ENCODE results near the gene PCDHGA10.
A peak's percentile ranks its signal among the peaks of the same experiment; 100 is the strongest.
"Not testable (repeated sequence)": the region's sequence is repeated elsewhere in the genome, so short reads cannot be mapped to it uniquely, and the experiment has no call there.

PCDHGA10 gene

GRCh38 chr5:141412854-141413539 is at the start of gene PCDHGA10:
PCDHGA10 (plus strand) TSS chr5:141412987; CDS start chr5:141413176, 189 bp downstream.
- peak; percentile 50 to 52 for DNase-seq

GRCh38 chr5:141363952-141364660 is 48.7 kb upstream of the PCDHGA10 start, which contains the start of gene PCDHGA5:
PCDHGA5 (plus strand) TSS chr5:141364162; CDS start chr5:141364331, 169 bp downstream.
- no peak for DNase-seq

GRCh38 chr5:141366016-141366896 is 46.5 kb upstream of the PCDHGA10 start:
- no peak for DNase-seq

- peak in 1 of 2 experiments; percentile 25 for DNase-seq
These were observed 42.6 kb upstream of the PCDHGA10 start, which contains the start of gene PCDHGB3 for GRCh38 chr5:141369994-141370848. PCDHGB3 (plus strand) TSS chr5:141370242; CDS start chr5:141370395, 153 bp downstream.

DNA sequence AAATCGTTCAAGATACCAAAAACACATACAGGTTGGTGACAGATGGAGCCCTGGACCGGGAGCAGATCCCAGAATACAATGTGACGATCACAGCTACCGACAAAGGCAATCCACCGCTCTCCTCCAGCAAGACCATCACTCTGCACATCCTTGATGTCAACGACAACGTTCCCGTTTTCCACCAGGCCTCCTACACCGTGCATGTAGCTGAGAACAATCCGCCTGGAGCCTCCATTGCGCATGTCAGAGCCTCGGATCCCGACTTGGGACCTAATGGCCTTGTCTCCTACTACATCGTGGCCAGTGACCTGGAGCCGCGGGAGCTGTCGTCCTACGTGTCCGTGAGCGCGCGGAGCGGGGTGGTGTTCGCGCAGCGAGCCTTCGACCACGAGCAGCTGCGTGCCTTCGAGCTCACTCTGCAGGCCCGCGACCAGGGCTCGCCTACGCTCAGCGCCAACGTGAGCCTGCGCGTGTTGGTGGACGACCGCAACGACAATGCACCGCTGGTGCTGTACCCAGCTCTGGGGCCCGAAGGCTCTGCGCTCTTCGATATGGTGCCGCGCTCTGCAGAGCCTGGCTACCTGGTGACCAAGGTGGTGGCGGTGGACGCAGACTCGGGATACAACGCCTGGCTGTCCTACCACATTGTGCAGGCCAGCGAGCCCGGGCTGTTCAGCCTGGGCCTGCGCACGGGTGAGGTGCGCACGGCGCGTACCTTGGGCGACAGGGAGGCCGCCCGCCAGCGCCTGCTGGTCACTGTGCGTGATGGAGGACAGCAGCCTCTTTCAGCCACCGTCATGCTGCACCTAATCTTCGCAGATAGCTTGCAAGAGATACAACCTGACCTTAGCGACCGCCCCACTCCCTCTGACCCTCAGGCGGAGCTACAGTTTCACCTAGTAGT is 41.0 kb upstream of the PCDHGA10 start:
- DNase-seq, result no peak

GRCh38 chr5:141373673-141374317 is 39.0 kb upstream of the PCDHGA10 start, which contains the start of gene PCDHGA6:
PCDHGA6 (plus strand) TSS chr5:141373891; CDS start chr5:141374084, 193 bp downstream.
- DNase-seq, result no peak

DNA sequence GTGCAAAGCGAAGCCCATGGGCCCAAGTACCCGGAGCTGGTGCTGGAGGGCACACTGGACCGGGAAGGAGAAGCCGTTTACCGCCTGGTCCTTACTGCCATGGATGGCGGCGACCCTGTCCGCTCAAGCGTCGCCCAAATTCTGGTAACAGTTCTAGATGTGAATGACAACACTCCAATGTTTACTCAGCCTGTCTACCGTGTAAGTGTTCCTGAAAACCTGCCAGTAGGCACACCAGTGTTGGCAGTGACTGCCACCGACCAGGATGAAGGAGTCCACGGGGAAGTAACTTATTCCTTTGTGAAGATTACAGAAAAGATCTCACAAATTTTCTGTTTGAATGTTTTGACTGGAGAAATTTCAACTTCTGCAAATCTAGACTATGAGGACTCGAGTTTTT is 38.2 kb upstream of the PCDHGA10 start:
- no peak for DNase-seq

- not testable (repeated sequence) for DNase-seq
These were observed 37.2 kb upstream of the PCDHGA10 start for GRCh38 chr5:141375444-141376155.

DNA sequence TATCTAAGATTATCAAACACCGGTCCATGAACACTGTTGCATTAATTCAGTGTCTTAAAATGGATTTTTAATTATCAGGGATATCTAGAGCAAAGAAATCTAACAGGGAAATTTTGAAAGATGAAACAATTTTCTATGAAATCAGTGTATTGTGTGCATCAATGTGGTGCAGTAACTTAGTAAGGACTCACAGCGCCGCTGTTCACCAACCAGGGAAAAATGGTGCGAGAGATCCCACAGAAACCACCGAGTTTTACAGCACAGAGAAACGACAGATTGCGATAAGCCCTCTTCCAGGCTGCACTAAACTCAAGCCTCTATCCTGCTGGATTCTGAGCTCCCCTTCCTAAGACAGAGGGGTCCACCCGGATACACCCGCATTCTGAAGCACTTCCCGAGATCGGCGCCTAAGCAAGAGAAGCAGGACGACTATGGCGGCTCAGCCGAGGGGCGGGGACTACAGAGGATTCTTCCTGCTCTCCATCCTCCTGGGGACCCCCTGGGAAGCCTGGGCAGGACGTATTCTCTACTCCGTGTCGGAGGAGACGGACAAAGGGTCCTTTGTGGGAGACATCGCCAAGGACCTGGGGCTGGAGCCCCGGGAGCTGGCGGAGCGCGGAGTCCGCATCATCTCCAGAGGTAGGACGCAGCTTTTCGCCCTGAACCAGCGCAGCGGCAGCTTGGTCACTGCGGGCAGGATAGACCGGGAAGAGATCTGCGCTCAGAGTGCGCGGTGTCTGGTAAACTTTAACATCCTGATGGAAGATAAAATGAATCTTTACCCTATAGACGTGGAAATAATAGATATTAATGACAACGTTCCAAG is 30.1 kb upstream of the PCDHGA10 start, which contains the start of gene PCDHGA7:
TSS of gene PCDHGA7 (plus strand) at position 274 of the 826 bp plus-strand sequence. CDS start at position 432, 158 bp downstream.
- DNase-seq, result no peak

DNA sequence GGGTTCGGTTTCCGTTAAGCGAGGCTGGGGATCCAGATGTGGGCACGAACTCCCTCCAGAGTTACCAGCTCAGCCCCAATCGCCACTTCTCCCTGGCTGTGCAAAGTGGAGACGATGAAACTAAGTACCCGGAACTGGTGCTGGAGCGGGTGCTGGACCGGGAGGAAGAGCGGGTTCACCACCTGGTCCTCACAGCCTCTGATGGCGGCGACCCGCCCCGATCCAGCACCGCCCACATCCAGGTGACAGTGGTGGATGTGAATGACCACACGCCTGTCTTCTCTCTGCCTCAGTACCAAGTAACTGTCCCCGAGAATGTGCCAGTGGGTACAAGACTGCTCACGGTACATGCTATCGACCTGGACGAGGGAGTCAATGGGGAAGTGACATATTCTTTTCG is 29.4 kb upstream of the PCDHGA10 start:
- no peak for DNase-seq

DNA sequence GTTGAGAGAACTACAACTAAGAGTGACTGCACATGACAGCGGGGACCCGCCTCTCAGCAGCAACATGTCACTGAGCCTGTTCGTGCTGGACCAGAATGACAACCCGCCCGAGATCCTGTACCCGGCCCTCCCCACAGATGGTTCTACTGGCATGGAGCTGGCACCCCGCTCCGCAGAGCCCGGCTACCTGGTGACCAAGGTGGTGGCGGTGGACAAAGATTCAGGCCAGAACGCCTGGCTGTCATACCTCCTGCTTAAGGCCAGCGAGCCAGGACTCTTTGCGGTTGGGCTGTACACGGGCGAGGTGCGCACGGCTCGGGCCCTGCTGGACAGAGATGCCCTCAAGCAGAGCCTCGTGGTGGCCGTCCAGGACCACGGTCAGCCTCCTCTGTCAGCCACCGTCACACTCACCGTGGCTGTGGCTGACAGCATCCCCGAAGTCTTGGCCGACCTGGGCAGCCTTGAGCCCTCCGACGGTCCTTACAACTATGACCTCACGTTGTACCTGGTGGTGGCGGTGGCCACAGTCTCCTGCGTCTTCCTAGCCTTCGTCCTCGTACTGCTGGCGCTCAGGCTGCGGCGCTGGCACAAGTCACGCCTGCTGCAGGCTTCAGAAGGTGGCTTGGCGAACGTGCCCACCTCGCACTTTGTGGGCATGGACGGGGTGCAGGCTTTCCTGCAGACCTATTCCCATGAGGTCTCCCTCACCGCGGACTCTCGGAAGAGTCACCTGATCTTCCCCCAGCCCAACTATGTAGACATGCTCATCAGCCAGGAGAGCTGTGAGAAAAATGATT is 28.1 kb upstream of the PCDHGA10 start:
- DNase-seq, result no peak

GRCh38 chr5:141387557-141388311 is 25.1 kb upstream of the PCDHGA10 start, which contains the start of gene PCDHGB4:
PCDHGB4 (plus strand) TSS chr5:141387698; CDS start chr5:141387885, 187 bp downstream.
- DNase-seq, result not testable (repeated sequence)

- no peak for DNase-seq
These were observed 24.1 kb upstream of the PCDHGA10 start for GRCh38 chr5:141388661-141389060.

DNA sequence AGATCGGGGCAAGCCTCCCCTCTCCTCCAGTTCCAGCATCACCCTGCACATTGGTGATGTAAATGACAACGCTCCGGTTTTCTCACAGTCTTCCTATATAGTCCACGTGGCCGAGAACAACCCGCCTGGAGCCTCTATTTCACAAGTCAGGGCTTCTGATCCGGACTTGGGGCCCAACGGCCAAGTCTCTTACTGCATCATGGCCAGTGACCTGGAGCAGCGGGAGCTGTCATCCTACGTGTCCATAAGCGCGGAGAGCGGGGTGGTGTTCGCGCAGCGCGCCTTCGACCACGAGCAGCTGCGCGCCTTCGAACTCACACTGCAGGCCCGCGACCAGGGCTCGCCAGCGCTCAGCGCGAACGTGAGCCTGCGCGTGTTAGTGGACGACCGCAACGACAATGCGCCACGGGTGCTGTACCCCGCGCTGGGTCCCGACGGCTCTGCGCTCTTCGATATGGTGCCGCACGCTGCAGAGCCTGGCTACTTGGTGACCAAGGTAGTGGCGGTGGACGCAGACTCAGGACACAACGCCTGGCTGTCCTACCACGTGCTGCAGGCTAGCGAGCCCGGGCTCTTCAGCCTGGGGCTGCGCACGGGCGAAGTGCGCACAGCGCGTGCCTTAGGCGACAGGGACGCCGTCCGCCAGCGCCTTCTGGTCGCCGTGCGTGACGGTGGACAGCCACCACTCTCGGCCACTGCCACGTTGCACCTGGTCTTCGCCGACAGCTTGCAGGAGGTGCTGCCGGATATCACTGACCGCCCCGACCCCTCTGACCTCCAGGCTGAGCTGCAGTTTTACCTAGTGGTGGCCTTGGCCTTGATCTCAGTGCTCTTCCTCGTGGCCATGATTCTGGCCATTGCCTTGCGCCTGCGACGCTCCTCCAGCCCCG is 23.4 kb upstream of the PCDHGA10 start:
- no peak for DNase-seq

DNA sequence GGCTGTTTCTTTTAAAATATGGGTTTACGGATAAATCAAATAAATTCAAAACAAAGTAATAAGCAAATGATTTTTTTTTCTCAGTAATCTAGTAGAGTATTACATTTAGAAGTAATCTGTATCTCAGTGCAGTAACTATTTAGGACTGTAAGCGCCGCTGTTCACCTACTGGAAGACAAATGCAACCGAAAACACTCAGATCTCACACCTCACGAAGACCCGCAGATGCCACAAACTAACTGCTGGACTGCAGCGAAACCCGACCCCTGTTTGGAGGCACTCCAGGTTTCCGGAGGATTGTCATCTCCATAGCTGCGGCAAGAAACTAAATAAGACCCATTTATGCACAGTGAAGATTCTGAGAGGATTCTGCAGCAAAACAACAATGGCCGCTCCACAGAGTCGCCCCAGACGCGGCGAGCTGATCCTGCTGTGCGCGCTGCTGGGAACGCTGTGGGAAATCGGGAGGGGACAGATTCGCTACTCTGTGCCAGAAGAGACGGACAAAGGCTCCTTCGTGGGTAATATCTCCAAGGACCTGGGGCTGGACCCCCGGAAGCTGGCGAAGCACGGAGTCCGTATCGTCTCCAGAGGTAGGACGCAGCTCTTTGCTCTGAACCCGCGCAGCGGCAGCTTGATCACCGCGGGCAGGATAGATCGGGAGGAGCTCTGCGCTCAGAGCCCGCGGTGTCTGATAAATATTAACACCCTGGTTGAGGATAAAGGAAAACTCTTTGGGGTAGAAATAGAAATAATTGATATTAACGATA is 20.2 kb upstream of the PCDHGA10 start, which contains the start of gene PCDHGA8:
TSS of gene PCDHGA8 (plus strand) at position 205 of the 770 bp plus-strand sequence. CDS start at position 386, 181 bp downstream.
- DNase-seq, result no peak

Measured in activated CD4-positive, alpha-beta T cell treated with anti-CD3 and anti-CD28 coated beads, Interleukin-2, amount 50 U/mL, for 4 hours (primary cell).